Uterus (tissue), 2 donors: ENCODE results near the gene CTDSP2.

Source experiments
- POLR2A ChIP-seq, 2 donors: fragments of 450-650 bp; IDR thresholded peaks; one replicate each; pipeline ENCODE4 v1.6.1; 2016; ENCODE audit warnings: antibody characterized with exemption in 2 of 2, mild to moderate bottlenecking in 1 of 2, moderate library complexity in 1 of 2
- TF ChIP-seq, protein P1 (sequence below), 4 experiments: fragments of 200-600 bp in 2 of 4; fragments of 450-650 bp in 2 of 4; sonication (generic) in 2 of 4; IDR thresholded peaks; one replicate each; pipeline ENCODE4 v1.5.1; 2016 to 2019; ENCODE audit warnings: antibody characterized with exemption in 4 of 4, mild to moderate bottlenecking in 2 of 4, moderate library complexity in 1 of 4

GRCh38 chr12:57864442-57865083 is 18.0 kb upstream of the CTDSP2 start:
- TF ChIP-seq, protein P1, sequence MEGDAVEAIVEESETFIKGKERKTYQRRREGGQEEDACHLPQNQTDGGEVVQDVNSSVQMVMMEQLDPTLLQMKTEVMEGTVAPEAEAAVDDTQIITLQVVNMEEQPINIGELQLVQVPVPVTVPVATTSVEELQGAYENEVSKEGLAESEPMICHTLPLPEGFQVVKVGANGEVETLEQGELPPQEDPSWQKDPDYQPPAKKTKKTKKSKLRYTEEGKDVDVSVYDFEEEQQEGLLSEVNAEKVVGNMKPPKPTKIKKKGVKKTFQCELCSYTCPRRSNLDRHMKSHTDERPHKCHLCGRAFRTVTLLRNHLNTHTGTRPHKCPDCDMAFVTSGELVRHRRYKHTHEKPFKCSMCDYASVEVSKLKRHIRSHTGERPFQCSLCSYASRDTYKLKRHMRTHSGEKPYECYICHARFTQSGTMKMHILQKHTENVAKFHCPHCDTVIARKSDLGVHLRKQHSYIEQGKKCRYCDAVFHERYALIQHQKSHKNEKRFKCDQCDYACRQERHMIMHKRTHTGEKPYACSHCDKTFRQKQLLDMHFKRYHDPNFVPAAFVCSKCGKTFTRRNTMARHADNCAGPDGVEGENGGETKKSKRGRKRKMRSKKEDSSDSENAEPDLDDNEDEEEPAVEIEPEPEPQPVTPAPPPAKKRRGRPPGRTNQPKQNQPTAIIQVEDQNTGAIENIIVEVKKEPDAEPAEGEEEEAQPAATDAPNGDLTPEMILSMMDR (IDR thresholded peaks at IDR 0.05) = no peak
- no peak for TF ChIP-seq POLR2A (IDR thresholded peaks at IDR 0.05)
